GM13976 (cell line): ENCODE results near the gene FUT2.

Experiments
- DNase-seq: peaks from one replicate; pipeline ENCODE4 v3.0.0; 2012; ENCODE audit warnings: low spot score
- in situ Hi-C: fragments of 300-500 bp; cut with MboI; formaldehyde crosslinking; loops from one replicate; pipeline ENCODE4 v1.12.0; 2022; ENCODE audit warnings: low sequenced_read_pairs, mixed read lengths, inconsistent platforms; ENCODE audit not compliant: unreplicated experiment
- TF ChIP-seq, protein P1 (sequence below): IDR thresholded peaks from 2 replicates; pipeline ENCODE4 v1.5.1; 2012; ENCODE audit warnings: borderline replicate concordance, mild to moderate bottlenecking; ENCODE audit not compliant: insufficient read depth; ENCODE audit errors: extremely low read depth, missing control alignments, control extremely low read depth

FUT2 gene

GRCh38 chr19:48750771-48751504, 55.2 kb downstream of the FUT2 start:
- DNase-seq: no peak
- TF ChIP-seq, protein P1, sequence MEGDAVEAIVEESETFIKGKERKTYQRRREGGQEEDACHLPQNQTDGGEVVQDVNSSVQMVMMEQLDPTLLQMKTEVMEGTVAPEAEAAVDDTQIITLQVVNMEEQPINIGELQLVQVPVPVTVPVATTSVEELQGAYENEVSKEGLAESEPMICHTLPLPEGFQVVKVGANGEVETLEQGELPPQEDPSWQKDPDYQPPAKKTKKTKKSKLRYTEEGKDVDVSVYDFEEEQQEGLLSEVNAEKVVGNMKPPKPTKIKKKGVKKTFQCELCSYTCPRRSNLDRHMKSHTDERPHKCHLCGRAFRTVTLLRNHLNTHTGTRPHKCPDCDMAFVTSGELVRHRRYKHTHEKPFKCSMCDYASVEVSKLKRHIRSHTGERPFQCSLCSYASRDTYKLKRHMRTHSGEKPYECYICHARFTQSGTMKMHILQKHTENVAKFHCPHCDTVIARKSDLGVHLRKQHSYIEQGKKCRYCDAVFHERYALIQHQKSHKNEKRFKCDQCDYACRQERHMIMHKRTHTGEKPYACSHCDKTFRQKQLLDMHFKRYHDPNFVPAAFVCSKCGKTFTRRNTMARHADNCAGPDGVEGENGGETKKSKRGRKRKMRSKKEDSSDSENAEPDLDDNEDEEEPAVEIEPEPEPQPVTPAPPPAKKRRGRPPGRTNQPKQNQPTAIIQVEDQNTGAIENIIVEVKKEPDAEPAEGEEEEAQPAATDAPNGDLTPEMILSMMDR: no peak
- in situ Hi-C loops: no loop called here

GRCh38 chr19:48751845-48752495, 56.2 kb downstream of the FUT2 start:
- TF ChIP-seq, protein P1: no peak
- in situ Hi-C loops: no loop called here
- peak; percentile 21 for DNase-seq

DNA sequence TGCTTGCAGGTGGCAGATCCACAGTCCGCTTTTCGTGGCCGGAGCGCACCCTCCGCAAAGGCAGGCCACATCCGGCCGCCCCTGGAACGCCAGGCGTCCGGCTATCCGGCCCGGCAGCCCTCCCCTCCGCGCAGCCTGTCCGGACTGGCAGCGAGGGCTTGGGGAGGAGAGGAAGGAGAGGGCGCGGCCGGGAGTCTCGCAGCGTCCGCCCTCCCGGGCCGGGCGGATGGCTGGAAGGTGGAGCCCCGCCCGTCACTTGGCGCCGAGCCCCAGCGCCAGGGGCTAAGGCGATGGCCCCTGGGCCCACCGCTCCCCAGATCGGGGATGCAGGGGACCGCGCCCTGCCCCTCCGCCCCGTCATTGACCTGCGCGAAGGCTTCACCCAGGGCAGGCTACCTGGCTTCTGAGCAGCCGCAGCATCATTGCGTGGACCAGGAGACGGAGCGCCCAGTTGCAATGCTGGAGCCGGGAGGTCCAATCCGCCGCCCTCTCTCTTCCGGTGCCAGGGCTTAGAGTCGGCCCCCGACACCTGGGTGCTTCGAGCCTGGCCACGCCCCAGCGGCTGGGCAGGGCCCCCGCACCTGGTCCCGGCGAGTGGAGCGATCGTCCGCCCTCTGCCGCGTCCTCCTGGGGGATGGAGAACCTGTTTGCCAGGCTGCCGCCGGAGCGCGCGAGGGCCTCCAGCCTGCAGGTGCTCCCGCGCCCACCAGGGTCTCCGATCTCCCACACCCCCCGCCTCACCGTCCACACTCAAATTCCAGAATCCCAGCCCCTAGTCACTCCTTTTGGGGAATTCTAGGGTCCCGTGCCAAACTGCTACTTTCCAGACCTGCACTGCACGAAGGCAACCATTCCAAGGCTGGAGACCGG, 57.0 kb downstream of the FUT2 start, which contains the start of gene FUT1:
FUT1 (minus strand) TSS at position 146 of the 870 bp plus-strand sequence. CDS start 1,360 bp downstream, outside the sequence.
- TF ChIP-seq, protein P1: no peak
- DNase-seq: peak; percentile 52
- in situ Hi-C loops: no loop called here

DNA sequence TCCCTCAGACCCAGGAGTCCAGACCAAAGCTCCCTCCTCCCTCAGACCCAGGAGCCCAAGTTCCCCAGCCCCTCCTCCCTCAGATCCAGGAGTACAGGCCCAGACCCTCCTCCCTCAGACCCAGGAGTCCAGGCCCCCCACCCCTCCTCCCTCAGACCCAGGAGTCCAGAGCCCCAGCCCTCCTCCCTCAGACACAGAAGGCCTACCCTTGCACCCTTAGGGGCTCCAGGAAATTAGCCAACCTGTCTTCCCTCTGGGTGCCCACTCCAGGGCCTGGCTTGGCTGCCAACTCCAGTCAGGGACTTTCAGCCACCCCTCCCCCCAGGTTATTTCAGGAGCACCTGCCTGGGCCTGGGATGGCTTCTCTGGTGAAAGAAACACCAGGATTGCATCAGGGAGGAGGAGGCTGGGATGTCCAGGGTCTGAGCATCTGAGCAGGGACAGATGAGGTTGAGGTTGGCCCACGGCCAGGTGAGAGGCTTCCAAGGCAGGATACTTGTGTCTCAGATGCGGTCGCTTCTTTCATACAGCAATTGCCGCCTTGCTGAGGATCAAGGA, 59.4 kb downstream of the FUT2 start, which contains the start of gene FGF21:
FGF21 (plus strand) TSS at position 441 of the 558 bp plus-strand sequence. CDS start 713 bp downstream, outside the sequence.
- TF ChIP-seq, protein P1: no peak
- in situ Hi-C loops: no loop called here
- DNase-seq: no peak
